DMS153 treated with DMSO at 0.1 percent for 48 hours (cell line): Measurements from ENCODE around the gene IFNAR2.

Experiments used
- DNase-seq: peaks from one replicate; lab custom pipeline; 2025; ENCODE audit not compliant: unreplicated experiment; lab: John Stamatoyannopoulos, UW

Gene IFNAR2

GRCh38 chr21:33229784-33230544 lies at the start of gene IFNAR2:
Gene IFNAR2 (plus strand): TSS chr21:33229938. CDS start chr21:33241923, 11,985 bp downstream.
- no peak for DNase-seq

GRCh38 chr21:33185852-33186251 lies 43.9 kb upstream of the IFNAR2 start:
- DNase-seq: no peak

- DNase-seq: no peak
Measured at GRCh38 chr21:33187276-33187675, 42.5 kb upstream of the IFNAR2 start.

- DNase-seq: peak; percentile 29
Measured at GRCh38 chr21:33189237-33189636, 40.5 kb upstream of the IFNAR2 start.

GRCh38 chr21:33189824-33190223 lies 39.9 kb upstream of the IFNAR2 start:
- peak; percentile 7 for DNase-seq

GRCh38 chr21:33196941-33197374 lies 32.8 kb upstream of the IFNAR2 start:
- peak; percentile 56 for DNase-seq

- no peak for DNase-seq
Measured at GRCh38 chr21:33197496-33197895, 32.2 kb upstream of the IFNAR2 start.

- DNase-seq: no peak
Measured at GRCh38 chr21:33198346-33199099, 31.2 kb upstream of the IFNAR2 start.

- DNase-seq: no peak
Measured at GRCh38 chr21:33199100-33199464, 30.7 kb upstream of the IFNAR2 start.

GRCh38 chr21:33199516-33200217 lies 30.1 kb upstream of the IFNAR2 start:
- peak; percentile 89 for DNase-seq

- DNase-seq: no peak
Measured at GRCh38 chr21:33201956-33202355, 27.8 kb upstream of the IFNAR2 start.

- DNase-seq: no peak
Measured at GRCh38 chr21:33202464-33203363, 27.0 kb upstream of the IFNAR2 start.

- DNase-seq: no peak
Measured at GRCh38 chr21:33203371-33203724, 26.4 kb upstream of the IFNAR2 start.

GRCh38 chr21:33205476-33205875 lies 24.3 kb upstream of the IFNAR2 start:
- DNase-seq: no peak

- no peak for DNase-seq
Measured at GRCh38 chr21:33206771-33207281, 22.9 kb upstream of the IFNAR2 start.

- DNase-seq: no peak
Measured at GRCh38 chr21:33207449-33208149, 22.1 kb upstream of the IFNAR2 start.

GRCh38 chr21:33208534-33208933 lies 21.2 kb upstream of the IFNAR2 start:
- DNase-seq: no peak

GRCh38 chr21:33211305-33211704 lies 18.4 kb upstream of the IFNAR2 start:
- no peak for DNase-seq

GRCh38 chr21:33211732-33212131 lies 18.0 kb upstream of the IFNAR2 start:
- no peak for DNase-seq
